Measurements from ENCODE around the gene SVIP.

SVIP gene

DNA sequence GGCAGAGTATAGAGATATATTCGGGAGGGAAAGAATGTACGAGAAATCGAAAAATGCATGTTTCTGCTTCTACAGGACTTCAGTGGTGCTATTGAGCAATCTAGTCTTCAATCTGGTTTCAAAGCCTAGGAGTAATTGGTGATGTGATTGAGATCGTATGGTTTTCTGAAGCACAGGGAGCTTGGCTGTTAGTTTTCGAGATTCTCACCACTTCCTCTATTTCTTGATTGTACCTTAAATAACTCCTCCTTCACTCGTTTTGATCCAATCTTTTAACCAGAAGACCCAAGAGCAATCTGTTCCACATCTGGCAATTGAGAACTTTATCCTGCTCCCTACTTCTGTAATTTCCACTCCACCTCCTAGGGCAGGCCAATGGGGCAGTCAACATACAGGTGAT is 30.2 kb upstream of the SVIP start:
- H3K36me3 ChIP-seq (ENCODE audit: control insufficient read depth, low read length), result no peaks in the 10 kb centered on the region

GRCh38 chr11:22851477-22851876 is 21.9 kb upstream of the SVIP start:
- Histone ChIP-seq H3K4me2 (ENCODE audit: low read length) (no peak overlapping the region), H3K27me3 (ENCODE audit: control insufficient read depth, low read length) (no peaks in the 10 kb centered on the region), H3K79me2 (ENCODE audit: control insufficient read depth, low read length) (no peaks in the 10 kb centered on the region), H3K36me3 (ENCODE audit: control insufficient read depth, low read length) (no peaks in the 10 kb centered on the region), H3K4me1 (ENCODE audit: control insufficient read depth, low read length) (no peaks in the 10 kb centered on the region), H4K20me1 (ENCODE audit: control insufficient read depth, insufficient read depth, low read depth, low read length) (no peaks in the 10 kb centered on the region), H3K4me3 (ENCODE audit: low read length) (no peak overlapping the region), H3K9me2 (replicated peaks; ENCODE audit: control insufficient read depth, low read length) (no peaks in the 10 kb centered on the region), H3K27ac (ENCODE audit: low read depth, low read length) (no peak overlapping the region), H3K9me3 (ENCODE audit: control insufficient read depth, insufficient read depth, low read length) (no peaks in the 10 kb centered on the region), H3F3A (ENCODE audit: control insufficient read depth, insufficient read depth) (no peaks in the 10 kb centered on the region)
- TF ChIP-seq EZH2phosphoT487 (IDR thresholded peaks at IDR 0.05; ENCODE audit: borderline replicate concordance, low read length), result no peak
- no peak for TF ChIP-seq CTCF (IDR thresholded peaks at IDR 0.05; ENCODE audit: low read depth, low read length, poor library complexity, severe bottlenecking)

More for the DNA sequence above, 30.2 kb upstream of the SVIP start:
- Histone ChIP-seq H3K4me3 (ENCODE audit: low read length) (no peak overlapping the region), H3K27ac (ENCODE audit: low read depth, low read length) (no peak overlapping the region), H3K4me2 (ENCODE audit: low read length) (no peak overlapping the region), H3K79me2 (ENCODE audit: control insufficient read depth, low read length) (no peaks in the 10 kb centered on the region), H3K27me3 (ENCODE audit: control insufficient read depth, low read length) (no peaks in the 10 kb centered on the region), H4K20me1 (ENCODE audit: control insufficient read depth, insufficient read depth, low read depth, low read length) (no peaks in the 10 kb centered on the region), H3K9me3 (ENCODE audit: control insufficient read depth, insufficient read depth, low read length) (no peaks in the 10 kb centered on the region), H3F3A (ENCODE audit: control insufficient read depth, insufficient read depth) (no peaks in the 10 kb centered on the region), H3K9me2 (replicated peaks; ENCODE audit: control insufficient read depth, low read length) (no peaks in the 10 kb centered on the region), H3K4me1 (ENCODE audit: control insufficient read depth, low read length) (no peaks in the 10 kb centered on the region)
- TF ChIP-seq EZH2phosphoT487 (IDR thresholded peaks at IDR 0.05; ENCODE audit: borderline replicate concordance, low read length) (no peak), CTCF (IDR thresholded peaks at IDR 0.05; ENCODE audit: low read depth, low read length, poor library complexity, severe bottlenecking) (no peak)

GRCh38 chr11:22846726-22847125 is 17.1 kb upstream of the SVIP start:
- H3K9me2 ChIP-seq (replicated peaks; ENCODE audit: control insufficient read depth, low read length), result no peaks in the 10 kb centered on the region
- no peaks in the 10 kb centered on the region for H3K9me3 ChIP-seq (ENCODE audit: control insufficient read depth, insufficient read depth, low read length)
- no peaks in the 10 kb centered on the region for H3F3A ChIP-seq (ENCODE audit: control insufficient read depth, insufficient read depth)
- H3K79me2 ChIP-seq (ENCODE audit: control insufficient read depth, low read length), result no peaks in the 10 kb centered on the region
- H3K4me2 ChIP-seq (ENCODE audit: low read length), result no peak overlapping the region
- no peak for TF ChIP-seq EZH2phosphoT487 (IDR thresholded peaks at IDR 0.05; ENCODE audit: borderline replicate concordance, low read length)
- no peak for TF ChIP-seq CTCF (IDR thresholded peaks at IDR 0.05; ENCODE audit: low read depth, low read length, poor library complexity, severe bottlenecking)
- H4K20me1 ChIP-seq (ENCODE audit: control insufficient read depth, insufficient read depth, low read depth, low read length), result no peaks in the 10 kb centered on the region
- no peaks in the 10 kb centered on the region for H3K27me3 ChIP-seq (ENCODE audit: control insufficient read depth, low read length)
- H3K4me3 ChIP-seq (ENCODE audit: low read length), result no peak overlapping the region
- no peak overlapping the region for H3K27ac ChIP-seq (ENCODE audit: low read depth, low read length)
- no peaks in the 10 kb centered on the region for H3K36me3 ChIP-seq (ENCODE audit: control insufficient read depth, low read length)
- no peaks in the 10 kb centered on the region for H3K4me1 ChIP-seq (ENCODE audit: control insufficient read depth, low read length)

Data from DOHH2 (cell line).